Fibroblast of mammary gland (primary cell): ENCODE results near the gene HPCAL1.
"Not testable (repeated sequence)": the region's sequence is repeated elsewhere in the genome, so short reads cannot be mapped to it uniquely, and the experiment has no call there.

Experiments used
- DNase-seq: peaks from one replicate; pipeline ENCODE4 v3.0.0-alpha.2; 2010; ENCODE audit warnings: low read depth
- H3K4me3 ChIP-seq: 2 replicates; pipeline ENCODE4 v1.5.1; 2011; ENCODE audit warnings: low read depth, mild to moderate bottlenecking, low read length, moderate library complexity; ENCODE audit not compliant: control insufficient read depth
- TF ChIP-seq, protein P1 (sequence below): conservative IDR thresholded peaks from 2 replicates; pipeline ENCODE4 v1.5.1; 2011; ENCODE audit warnings: low read depth, low read length, inconsistent platforms; ENCODE audit not compliant: control insufficient read depth, insufficient read depth

The HPCAL1 gene

GRCh38 chr2:10438688-10439087, 136.0 kb downstream of the HPCAL1 start:
- H3K4me3 ChIP-seq, result no peak overlapping the region
- TF ChIP-seq, protein P1, sequence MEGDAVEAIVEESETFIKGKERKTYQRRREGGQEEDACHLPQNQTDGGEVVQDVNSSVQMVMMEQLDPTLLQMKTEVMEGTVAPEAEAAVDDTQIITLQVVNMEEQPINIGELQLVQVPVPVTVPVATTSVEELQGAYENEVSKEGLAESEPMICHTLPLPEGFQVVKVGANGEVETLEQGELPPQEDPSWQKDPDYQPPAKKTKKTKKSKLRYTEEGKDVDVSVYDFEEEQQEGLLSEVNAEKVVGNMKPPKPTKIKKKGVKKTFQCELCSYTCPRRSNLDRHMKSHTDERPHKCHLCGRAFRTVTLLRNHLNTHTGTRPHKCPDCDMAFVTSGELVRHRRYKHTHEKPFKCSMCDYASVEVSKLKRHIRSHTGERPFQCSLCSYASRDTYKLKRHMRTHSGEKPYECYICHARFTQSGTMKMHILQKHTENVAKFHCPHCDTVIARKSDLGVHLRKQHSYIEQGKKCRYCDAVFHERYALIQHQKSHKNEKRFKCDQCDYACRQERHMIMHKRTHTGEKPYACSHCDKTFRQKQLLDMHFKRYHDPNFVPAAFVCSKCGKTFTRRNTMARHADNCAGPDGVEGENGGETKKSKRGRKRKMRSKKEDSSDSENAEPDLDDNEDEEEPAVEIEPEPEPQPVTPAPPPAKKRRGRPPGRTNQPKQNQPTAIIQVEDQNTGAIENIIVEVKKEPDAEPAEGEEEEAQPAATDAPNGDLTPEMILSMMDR, result no peak
- DNase-seq, result no peak

DNA sequence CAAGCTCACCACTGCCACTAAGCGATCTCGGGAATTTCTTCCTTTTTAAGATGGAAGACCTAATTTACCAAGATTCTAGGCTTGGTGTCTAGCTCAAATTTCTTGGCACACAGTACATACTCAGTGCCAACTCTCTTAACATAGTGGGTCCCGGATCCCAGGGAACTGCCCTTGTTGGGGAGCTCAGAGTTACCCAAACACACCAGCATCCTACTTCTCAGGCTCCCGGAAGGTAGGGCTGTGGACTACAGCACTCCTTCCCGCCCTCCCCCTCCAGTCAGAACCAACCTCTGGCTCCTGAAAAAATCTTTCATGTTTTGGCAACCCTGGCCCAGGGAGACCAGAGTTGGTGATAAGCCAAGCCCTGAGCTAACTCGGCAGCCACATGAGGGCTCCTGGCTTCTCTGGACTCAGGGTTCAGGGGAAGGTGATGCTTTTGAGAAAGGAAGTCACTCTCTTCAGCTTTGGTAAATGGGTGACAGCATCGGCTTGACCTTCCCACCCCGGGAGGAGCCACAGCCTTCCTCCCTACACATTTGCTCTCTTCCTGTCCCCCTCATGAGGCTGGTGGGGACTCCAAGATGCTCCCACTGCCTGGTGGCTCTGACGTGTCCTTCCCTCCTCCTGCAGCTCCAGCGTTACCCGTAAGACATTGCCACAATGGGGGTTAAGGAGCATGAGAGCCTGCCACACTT, 136.6 kb downstream of the HPCAL1 start:
- TF ChIP-seq, protein P1, result no peak
- no peak for DNase-seq
- no peak overlapping the region for H3K4me3 ChIP-seq

GRCh38 chr2:10439971-10440370, 137.3 kb downstream of the HPCAL1 start:
- H3K4me3 ChIP-seq, result no peak overlapping the region
- TF ChIP-seq, protein P1, result no peak
- DNase-seq, result no peak

DNA sequence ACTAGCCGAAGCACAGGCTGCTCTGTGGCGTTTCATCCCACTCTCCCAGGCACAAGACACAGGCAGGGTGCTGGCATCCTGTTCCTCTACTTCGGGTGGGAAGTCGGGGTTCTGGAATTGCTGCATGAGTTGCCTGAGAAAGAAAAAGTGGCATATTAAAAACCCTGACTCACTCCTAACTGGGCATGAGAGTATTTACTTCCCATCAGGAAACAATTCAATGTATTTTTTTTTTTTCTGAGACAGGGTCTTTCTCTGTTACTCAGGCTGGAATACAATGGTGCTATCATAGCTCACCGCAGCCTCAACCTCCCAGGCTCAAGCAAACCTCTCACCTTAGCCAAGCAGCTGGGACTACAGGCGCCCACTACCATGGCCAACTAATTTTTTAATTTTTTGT, 138.0 kb downstream of the HPCAL1 start:
- TF ChIP-seq, protein P1, result no peak
- DNase-seq, result no peak
- H3K4me3 ChIP-seq, result no peak overlapping the region

GRCh38 chr2:10441948-10442347, 139.2 kb downstream of the HPCAL1 start:
- DNase-seq, result no peak
- no peak overlapping the region for H3K4me3 ChIP-seq
- TF ChIP-seq, protein P1, result no peak

GRCh38 chr2:10442469-10443126, 139.9 kb downstream of the HPCAL1 start:
- DNase-seq, H3K4me3 ChIP-seq: not testable (repeated sequence)

GRCh38 chr2:10444463-10444862, 141.8 kb downstream of the HPCAL1 start:
- TF ChIP-seq, protein P1, result no peak
- no peak overlapping the region for H3K4me3 ChIP-seq
- no peak for DNase-seq
